HG03159 (cell line): Measurements from ENCODE around the gene KCNG4.

Experiments used
- ATAC-seq: cut with Tn5 transposase; IDR thresholded peaks from one replicate; pipeline ENCODE4 v1.9.1; 2021; ENCODE audit warnings: mild to moderate bottlenecking, moderate library complexity; ENCODE audit not compliant: unreplicated experiment

Gene KCNG4

GRCh38 chr16:84239909-84240308 lies at the start of gene KCNG4:
TSS of gene KCNG4 (minus strand) at chr16:84240012. CDS start at chr16:84237485, 2,527 bp downstream.
- ATAC-seq, result no peak

GRCh38 chr16:84288902-84289301 lies 49.1 kb upstream of the KCNG4 start:
- ATAC-seq, result no peak

- ATAC-seq, result no peak
Measured at GRCh38 chr16:84286578-84287240, 46.9 kb upstream of the KCNG4 start.

GRCh38 chr16:84284154-84284722 lies 44.4 kb upstream of the KCNG4 start:
- ATAC-seq, result no peak

GRCh38 chr16:84283314-84284153 lies 43.7 kb upstream of the KCNG4 start:
- ATAC-seq, result no peak

- ATAC-seq, result no peak
Measured at GRCh38 chr16:84282533-84282932, 42.7 kb upstream of the KCNG4 start.

GRCh38 chr16:84281074-84281473 lies 41.3 kb upstream of the KCNG4 start:
- ATAC-seq, result no peak

- ATAC-seq, result no peak
Measured at GRCh38 chr16:84279881-84280280, 40.1 kb upstream of the KCNG4 start.

GRCh38 chr16:84278968-84279367 lies 39.2 kb upstream of the KCNG4 start:
- ATAC-seq, result no peak

GRCh38 chr16:84278333-84278732 lies 38.5 kb upstream of the KCNG4 start:
- ATAC-seq, result no peak

- ATAC-seq, result no peak
Measured at GRCh38 chr16:84277244-84277823, 37.5 kb upstream of the KCNG4 start.

GRCh38 chr16:84275585-84276151 lies 35.9 kb upstream of the KCNG4 start:
- ATAC-seq, result no peak

GRCh38 chr16:84274515-84274914 lies 34.7 kb upstream of the KCNG4 start:
- no peak for ATAC-seq

- no peak for ATAC-seq
Measured at GRCh38 chr16:84272740-84273320, 33.0 kb upstream of the KCNG4 start.

- no peak for ATAC-seq
Measured at GRCh38 chr16:84271866-84272265, 32.1 kb upstream of the KCNG4 start.

GRCh38 chr16:84271037-84271436 lies 31.2 kb upstream of the KCNG4 start:
- ATAC-seq, result no peak

GRCh38 chr16:84270531-84270930 lies 30.7 kb upstream of the KCNG4 start:
- no peak for ATAC-seq

- ATAC-seq, result no peak
Measured at GRCh38 chr16:84270071-84270470, 30.3 kb upstream of the KCNG4 start.

GRCh38 chr16:84268291-84269040 lies 28.7 kb upstream of the KCNG4 start:
- ATAC-seq, result no peak

GRCh38 chr16:84267380-84267779 lies 27.6 kb upstream of the KCNG4 start:
- no peak for ATAC-seq
